Thyroid gland (tissue), 4 donors: ENCODE results near the gene CAMP. TPM values are rescaled to one million over a fixed set of nuclear protein-coding genes. Genes with fewer than 3 reads are reported as not detected.
A peak's percentile ranks its signal among the peaks of the same experiment; 100 is the strongest.

ENCODE experiments used
- DNase-seq, 2 donors: peaks; one replicate each; pipeline ENCODE4 v3.0.0-alpha.2; 2019
- H3K27ac ChIP-seq, 3 donors: fragments of 200-600 bp; sonication (generic); 1 replicate in 2 of 3; 2 replicates in 1 of 3; pipeline ENCODE4 v1.5.1; 2016 to 2019; ENCODE audit warnings: mild to moderate bottlenecking in 1 of 3, moderate library complexity in 1 of 3
- H3K27me3 ChIP-seq: fragments of 200-600 bp; sonication (generic); one replicate; pipeline ENCODE4 v1.5.1; 2019
- H3K36me3 ChIP-seq, 2 donors: fragments of 200-600 bp; sonication (generic); one replicate each; pipeline ENCODE4 v1.5.1; 2016 to 2019
- H3K4me1 ChIP-seq, 2 donors: fragments of 200-600 bp; sonication (generic); one replicate each; pipeline ENCODE4 v1.5.1; 2017 to 2019
- H3K4me3 ChIP-seq, 3 donors: fragments of 200-600 bp; sonication (generic); replicated peaks in 1 of 3; 1 replicate in 2 of 3; 2 replicates in 1 of 3; pipeline ENCODE4 v1.5.1; 2016; ENCODE audit warnings: mild to moderate bottlenecking in 1 of 3
- H3K9me3 ChIP-seq: fragments of 200-600 bp; sonication (generic); one replicate; pipeline ENCODE4 v1.5.1; 2017
- CTCF ChIP-seq, 6 experiments: fragments of 200-600 bp in 3 of 6; fragments of 450-650 bp in 3 of 6; sonication (generic) in 3 of 6; IDR thresholded peaks; one replicate each; pipeline ENCODE4 v1.5.1; 2016 to 2019; ENCODE audit warnings: antibody characterized with exemption in 6 of 6, mild to moderate bottlenecking in 2 of 6, inconsistent platforms in 1 of 6, moderate library complexity in 1 of 6
- POLR2A ChIP-seq, 2 donors: fragments of 450-650 bp; IDR thresholded peaks; one replicate each; pipeline ENCODE4 v1.6.1; 2017; ENCODE audit warnings: antibody characterized with exemption in 2 of 2, mild to moderate bottlenecking in 2 of 2, moderate library complexity in 1 of 2
- WGBS, 2 donors: methylation state at CpG; one replicate each; pipeline ENCODE4 v1.1.5; 2017; 5-methylcytosine and 5-hydroxymethylcytosine counted together
- intact Hi-C: fragments of 100-400 bp; cut with DNase I; formaldehyde crosslinking; loops from one replicate; pipeline ENCODE4 v1.15.1; 2023
- total RNA-seq, 4 donors: library from RNA; depleted of rRNA; stranded (reverse); fragments of >200 nt; gene quantifications; one replicate each; pipeline ENCODE4 v1.2.3, GENCODE V29; 2016

Gene CAMP
- total RNA-seq, 4 donors from 2014 or later = 4.8 to 6.5 (median 5.4) TPM; not detected in 1

- H3K9me3 ChIP-seq = no peaks in the 10 kb centered on the region
- no peak overlapping the region for H3K4me3 ChIP-seq
- DNase-seq = no peak
- no peaks in the 10 kb centered on the region for H3K27me3 ChIP-seq
- no peak overlapping the region for H3K27ac ChIP-seq
- H3K4me1 ChIP-seq = peaks cover 28 to 34% of the 10 kb centered on the region in 2 donors
- no peaks in the 10 kb centered on the region for H3K36me3 ChIP-seq
- TF ChIP-seq POLR2A (IDR thresholded peaks at IDR 0.05) = no peak
- no peak for TF ChIP-seq CTCF (IDR thresholded peaks at IDR 0.05)
- 81 to 83% methylated on average over 5 of the region's 5 CpGs for WGBS, 2 donors
- intact Hi-C loops = no loop called here
These were observed 4.8 kb upstream of the CAMP start for GRCh38 chr3:48218537-48218936.

- no peak for TF ChIP-seq POLR2A (IDR thresholded peaks at IDR 0.05)
- no peak for TF ChIP-seq CTCF (IDR thresholded peaks at IDR 0.05)
- 86 to 93% methylated on average over 3 of the region's 3 CpGs for WGBS, 2 donors
- H3K9me3 ChIP-seq = no peaks in the 10 kb centered on the region
- H3K27ac ChIP-seq = no peak overlapping the region
- no peak overlapping the region for H3K4me3 ChIP-seq
- H3K36me3 ChIP-seq = no peaks in the 10 kb centered on the region
- H3K4me1 ChIP-seq = peaks cover 21 to 25% of the 10 kb centered on the region in 2 donors
- no peak for DNase-seq
- H3K27me3 ChIP-seq = no peaks in the 10 kb centered on the region
- intact Hi-C loops = no loop called here
These were observed 3.8 kb upstream of the CAMP start for GRCh38 chr3:48219543-48219942.

GRCh38 chr3:48220746-48221145, 2.5 kb upstream of the CAMP start:
- TF ChIP-seq POLR2A (IDR thresholded peaks at IDR 0.05) = no peak
- 85 to 90% methylated on average over 9 of the region's 9 CpGs for WGBS, 2 donors
- Histone ChIP-seq H3K4me3 (no peak overlapping the region), H3K9me3 (no peaks in the 10 kb centered on the region), H3K27me3 (no peaks in the 10 kb centered on the region), H3K36me3 (no peaks in the 10 kb centered on the region), H3K27ac (no peak overlapping the region), H3K4me1 (peaks cover 9 to 14% of the 10 kb centered on the region in 2 donors)
- intact Hi-C loops = no loop called here
- DNase-seq = peak in 1 of 2 donors; percentile 22

- intact Hi-C loops = no loop called here
- DNase-seq = no peak
- no peak for TF ChIP-seq POLR2A (IDR thresholded peaks at IDR 0.05)
- TF ChIP-seq CTCF (IDR thresholded peaks at IDR 0.05) = no peak
- Histone ChIP-seq H3K36me3 (no peaks in the 10 kb centered on the region), H3K27ac (peak overlapping the region in 1 of 3 donors; percentile 12), H3K4me1 (peaks cover 0 to under 1% of the 10 kb centered on the region in 2 donors), H3K9me3 (no peaks in the 10 kb centered on the region), H3K27me3 (no peaks in the 10 kb centered on the region), H3K4me3 (no peak overlapping the region)
- 93% methylated on average over 3 of the region's 3 CpGs for WGBS, 2 donors
These were observed 2.3 kb downstream of the CAMP start for GRCh38 chr3:48225587-48225986.

GRCh38 chr3:48226939-48227338, 3.6 kb downstream of the CAMP start:
- no peaks in the 10 kb centered on the region for H3K9me3 ChIP-seq
- 45 to 62% methylated on average over 3 of the region's 3 CpGs for WGBS, 2 donors
- no peaks in the 10 kb centered on the region for H3K36me3 ChIP-seq
- no peak for TF ChIP-seq CTCF (IDR thresholded peaks at IDR 0.05)
- TF ChIP-seq POLR2A (IDR thresholded peaks at IDR 0.05) = no peak
- H3K27me3 ChIP-seq = no peaks in the 10 kb centered on the region
- no peak for DNase-seq
- H3K4me1 ChIP-seq = peaks cover 13 to 14% of the 10 kb centered on the region in 2 donors
- no peak overlapping the region for H3K4me3 ChIP-seq
- intact Hi-C loops = no loop called here
- no peak overlapping the region for H3K27ac ChIP-seq

GRCh38 chr3:48232232-48232631, 8.9 kb downstream of the CAMP start:
- Histone ChIP-seq H3K9me3 (no peaks in the 10 kb centered on the region), H3K27ac (peak overlapping the region; percentile 89 to 92 (median 92)), H3K4me3 (no peak overlapping the region), H3K27me3 (no peaks in the 10 kb centered on the region), H3K36me3 (no peaks in the 10 kb centered on the region), H3K4me1 (peaks cover 32 to 34% of the 10 kb centered on the region in 2 donors)
- DNase-seq = peak; percentile 66 to 73
- intact Hi-C loops = no loop called here
- no peak for TF ChIP-seq POLR2A (IDR thresholded peaks at IDR 0.05)
- TF ChIP-seq CTCF (IDR thresholded peaks at IDR 0.05) = no peak
- 32 to 46% methylated on average over 4 of the region's 4 CpGs for WGBS, 2 donors
